Activated B cell treated with CpG ODN at 0.5 μM for 24 hours (primary cell): Measurements from ENCODE around the gene NUTM2G. TPM values are rescaled to one million over a fixed set of nuclear protein-coding genes. Genes with fewer than 3 reads are reported as not detected.
"Not testable (repeated sequence)": the region's sequence is repeated elsewhere in the genome, so short reads cannot be mapped to it uniquely, and the experiment has no call there.

Experiments used
- ATAC-seq: fragments of 200-7000 bp; cut with Tn5 transposase; one replicate; pipeline ENCODE4 v1.10.0; 2021; ENCODE audit warnings: low read depth, mild to moderate bottlenecking, moderate library complexity
- CTCF ChIA-PET: fragments of 350-600 bp; sonication (Branson Sonifier 250); formaldehyde crosslinking; loops from one replicate; lab custom pipeline; 2021; ENCODE audit warnings: antibody characterized with exemption; lab: Charles Lee
- POLR2A ChIA-PET: fragments of 350-600 bp; sonication (Branson Sonifier 250); formaldehyde crosslinking; loops from one replicate; lab custom pipeline; 2021; ENCODE audit warnings: antibody characterized with exemption; lab: Charles Lee
- DNase-seq: peaks from one replicate; pipeline ENCODE4 v3.0.0; 2022
- H3K27ac Mint-ChIP-seq: one replicate; pipeline ENCODE4 v1.8.0; 2020; ENCODE audit warnings: mixed read lengths
- H3K27me3 Mint-ChIP-seq: one replicate; pipeline ENCODE4 v1.8.0; 2021; ENCODE audit warnings: mixed read lengths
- H3K36me3 Mint-ChIP-seq: one replicate; pipeline ENCODE4 v1.8.0; 2021; ENCODE audit warnings: low read depth, mixed read lengths
- H3K4me1 Mint-ChIP-seq: one replicate; pipeline ENCODE4 v1.8.0; 2021; ENCODE audit warnings: mixed read lengths
- H3K4me3 Mint-ChIP-seq: one replicate; pipeline ENCODE4 v1.8.0; 2020; ENCODE audit warnings: mild to moderate bottlenecking, mixed read lengths
- H3K9me3 Mint-ChIP-seq: one replicate; pipeline ENCODE4 v1.8.0; 2020; ENCODE audit warnings: mixed read lengths
- CTCF ChIP-seq: fragments of 200-600 bp; IDR thresholded peaks from one replicate; pipeline ENCODE4 v1.8.0; 2022; ENCODE audit warnings: antibody characterized with exemption, mild to moderate bottlenecking
- intact Hi-C: fragments of 100-400 bp; cut with micrococcal nuclease; formaldehyde crosslinking; loops from one replicate; pipeline ENCODE4 v1.15.1; 2024
- total RNA-seq: library from RNA; stranded (reverse); gene quantifications from 2 replicates; pipeline ENCODE4 v1.2.3, GENCODE V29; 2022

NUTM2G gene
- not detected in 2 replicates for total RNA-seq

- H3K4me3 Mint-ChIP-seq, H3K36me3 Mint-ChIP-seq, DNase-seq, CTCF ChIA-PET, intact Hi-C loops, H3K4me1 Mint-ChIP-seq, POLR2A ChIA-PET, H3K9me3 Mint-ChIP-seq, H3K27ac Mint-ChIP-seq, ATAC-seq, H3K27me3 Mint-ChIP-seq: not testable (repeated sequence)
Measured at GRCh38 chr9:96928543-96928942, at the start of gene NUTM2G. Gene NUTM2G, plus strand, starts transcription at chr9:96928843. Its CDS starts 182 bp downstream, at chr9:96929025.

DNA sequence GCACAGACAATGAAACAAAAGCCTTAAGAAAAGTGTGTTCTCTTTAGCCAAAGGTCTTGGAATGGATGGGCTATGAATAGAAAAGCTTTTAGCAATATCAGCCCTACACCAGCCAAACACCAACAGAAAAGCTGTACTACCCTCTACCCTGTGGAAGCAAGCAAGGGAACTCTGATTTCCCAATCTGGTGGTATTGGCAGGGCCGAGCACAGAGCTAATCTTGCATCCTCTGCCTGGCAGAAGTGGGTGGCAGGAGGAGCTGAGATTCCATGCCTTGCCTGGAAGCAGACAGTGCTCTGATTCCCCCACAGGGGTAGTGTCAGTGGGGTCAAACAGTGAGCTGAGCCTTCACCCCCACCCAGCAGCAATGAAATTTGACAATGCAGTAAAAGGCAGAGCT lies 44.7 kb upstream of the NUTM2G start:
- no peak overlapping the region for H3K27ac Mint-ChIP-seq
- no peak for TF ChIP-seq CTCF
- peaks cover 5% of the 10 kb centered on the region for H3K36me3 Mint-ChIP-seq
- ChIA-PET POLR2A (no interaction called here), CTCF (no interaction called here)
- intact Hi-C loops, result no loop called here
- no peak overlapping the region for H3K4me3 Mint-ChIP-seq
- ATAC-seq, result no peak
- H3K27me3 Mint-ChIP-seq, result no peaks in the 10 kb centered on the region
- no peaks in the 10 kb centered on the region for H3K4me1 Mint-ChIP-seq
- DNase-seq, result no peak
- peaks cover 4% of the 10 kb centered on the region for H3K9me3 Mint-ChIP-seq

DNA sequence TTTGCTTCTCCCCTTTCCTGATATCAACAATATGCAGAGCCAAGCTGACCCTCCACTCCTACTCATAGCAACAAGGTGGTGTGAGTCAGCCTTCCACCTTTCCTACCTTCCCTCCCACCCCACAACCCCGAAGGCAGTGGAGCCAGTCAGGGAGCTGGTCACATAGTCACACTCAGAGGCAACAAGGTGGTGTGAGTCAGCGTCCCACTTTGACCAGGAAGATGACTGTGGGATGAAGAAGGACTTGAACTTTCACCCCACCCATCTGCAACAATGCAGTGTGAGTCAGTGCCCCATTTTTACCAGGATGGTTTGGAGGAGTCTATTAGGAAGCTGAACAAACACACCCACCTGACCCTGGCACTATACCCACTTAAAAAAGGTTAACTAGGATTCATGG lies 44.2 kb upstream of the NUTM2G start:
- H3K27me3 Mint-ChIP-seq, result no peaks in the 10 kb centered on the region
- peaks cover 5% of the 10 kb centered on the region for H3K36me3 Mint-ChIP-seq
- H3K27ac Mint-ChIP-seq, result no peak overlapping the region
- no peak for TF ChIP-seq CTCF
- no peaks in the 10 kb centered on the region for H3K4me1 Mint-ChIP-seq
- ChIA-PET POLR2A (no interaction called here), CTCF (no interaction called here)
- intact Hi-C loops, result no loop called here
- no peak for ATAC-seq
- H3K4me3 Mint-ChIP-seq, result no peak overlapping the region
- DNase-seq, result no peak
- H3K9me3 Mint-ChIP-seq, result peaks cover 4% of the 10 kb centered on the region

DNA sequence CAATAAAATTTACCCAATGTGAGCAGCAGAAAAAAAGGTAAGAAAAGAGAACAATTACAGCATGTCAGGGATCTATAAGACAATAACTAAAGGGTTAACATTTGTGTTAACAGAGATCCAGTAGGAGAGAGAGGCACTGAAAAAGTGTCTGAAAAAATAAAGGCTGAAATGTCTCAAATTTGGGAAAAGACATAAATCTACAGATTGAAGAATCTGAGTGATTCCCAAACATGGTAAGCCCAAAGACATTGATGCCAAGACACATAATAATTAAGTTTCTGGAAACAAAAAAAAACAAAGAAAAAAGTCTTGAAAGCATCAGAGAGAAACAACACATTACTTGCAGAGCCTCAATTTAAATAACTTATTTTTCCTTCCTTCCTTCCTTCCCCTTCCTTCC lies 43.2 kb upstream of the NUTM2G start:
- ChIA-PET POLR2A (no interaction called here), CTCF (no interaction called here)
- DNase-seq (no peak), ATAC-seq (no peak)
- Mint-ChIP-seq H3K4me1 (no peaks in the 10 kb centered on the region), H3K4me3 (no peak overlapping the region), H3K27me3 (no peaks in the 10 kb centered on the region), H3K9me3 (peaks cover 4% of the 10 kb centered on the region), H3K27ac (no peak overlapping the region), H3K36me3 (peaks cover 8% of the 10 kb centered on the region)
- TF ChIP-seq CTCF, result no peak
- intact Hi-C loops, result no loop called here

- Mint-ChIP-seq H3K4me3 (no peak overlapping the region), H3K4me1 (no peaks in the 10 kb centered on the region), H3K27me3 (no peaks in the 10 kb centered on the region), H3K27ac (no peak overlapping the region), H3K9me3 (peaks cover 4% of the 10 kb centered on the region), H3K36me3 (peaks cover 21% of the 10 kb centered on the region)
- ChIA-PET POLR2A (no interaction called here), CTCF (no interaction called here)
- no peak for ATAC-seq
- no peak for TF ChIP-seq CTCF
- no peak for DNase-seq
- intact Hi-C loops, result no loop called here
Measured at GRCh38 chr9:96888591-96888990, 40.1 kb upstream of the NUTM2G start.

- no peak for ATAC-seq
- CTCF ChIA-PET, result no interaction called here
- Mint-ChIP-seq H3K4me3 (no peak overlapping the region), H3K27ac (no peak overlapping the region), H3K36me3 (peaks cover 42% of the 10 kb centered on the region), H3K9me3 (no peaks in the 10 kb centered on the region), H3K4me1 (no peaks in the 10 kb centered on the region), H3K27me3 (no peaks in the 10 kb centered on the region)
- no peak for TF ChIP-seq CTCF
- POLR2A ChIA-PET, result no interaction called here
- intact Hi-C loops, result no loop called here
- DNase-seq, result no peak
Measured at GRCh38 chr9:96892131-96892530, 36.5 kb upstream of the NUTM2G start.

- H3K27me3 Mint-ChIP-seq, result not testable (repeated sequence)
Measured at GRCh38 chr9:96900010-96900409, 28.6 kb upstream of the NUTM2G start.

DNA sequence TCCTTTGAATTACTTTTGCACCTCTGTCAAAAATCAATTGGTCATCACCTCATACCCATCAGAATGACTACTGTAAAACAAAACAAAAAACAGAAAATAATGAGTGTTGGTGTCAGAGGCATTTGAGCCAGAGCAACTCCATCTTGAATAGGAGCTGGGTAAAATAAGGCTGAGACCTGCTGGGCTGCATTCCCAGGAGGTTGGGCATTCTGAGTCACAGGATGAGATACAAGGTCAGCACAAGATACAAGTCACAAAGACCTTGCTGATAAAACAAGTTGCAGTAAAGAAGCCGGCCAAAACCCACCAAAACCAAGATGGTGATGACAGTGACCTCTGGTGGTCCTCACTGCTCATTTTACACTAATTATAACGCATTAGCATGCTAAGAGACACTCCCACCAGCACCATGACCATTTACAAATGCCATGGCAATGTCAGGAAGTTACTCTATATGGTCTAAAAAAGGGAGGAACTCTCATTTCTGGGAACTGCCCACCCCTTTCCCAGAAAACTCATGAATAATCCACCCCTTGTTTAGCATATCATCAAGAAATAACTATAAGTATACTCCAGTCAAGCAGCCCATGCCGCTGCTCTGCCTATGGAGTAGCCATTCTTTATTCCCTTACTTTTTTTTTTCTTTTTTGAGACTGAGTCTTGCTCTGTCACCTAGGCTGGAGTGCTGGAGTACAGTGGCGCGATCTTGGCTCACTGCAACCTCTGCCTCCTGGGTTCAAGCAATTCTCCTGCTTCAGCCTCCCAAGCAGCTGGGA lies 23.5 kb upstream of the NUTM2G start:
- H3K9me3 Mint-ChIP-seq, CTCF ChIA-PET, DNase-seq, H3K4me1 Mint-ChIP-seq, H3K27ac Mint-ChIP-seq, H3K4me3 Mint-ChIP-seq, H3K27me3 Mint-ChIP-seq, ATAC-seq, intact Hi-C loops, H3K36me3 Mint-ChIP-seq, POLR2A ChIA-PET: not testable (repeated sequence)

More at GRCh38 chr9:96900010-96900409, 28.6 kb upstream of the NUTM2G start:
- H3K4me3 Mint-ChIP-seq, H3K27ac Mint-ChIP-seq, H3K4me1 Mint-ChIP-seq, H3K9me3 Mint-ChIP-seq, intact Hi-C loops, ATAC-seq, POLR2A ChIA-PET, CTCF ChIA-PET, DNase-seq: not testable (repeated sequence)
- H3K36me3 Mint-ChIP-seq, result peaks cover 24% of the 10 kb centered on the region
